ENCODE results near the gene SLAIN1.
"Not testable (repeated sequence)": the region's sequence is repeated elsewhere in the genome, so short reads cannot be mapped to it uniquely, and the experiment has no call there.

Gene SLAIN1

GRCh38 chr13:77697217-77698103, at the start of gene SLAIN1:
Gene SLAIN1 (plus strand): TSS chr13:77697687. CDS start chr13:77697914, 227 bp downstream.
- no peaks in the 10 kb centered on the region for H3K36me3 ChIP-seq (ENCODE audit: control insufficient read depth in 2 of 2, insufficient read depth in 2 of 2, low read length in 2 of 2)
- peaks cover 7 to 35% of the 10 kb centered on the region in 2 donors for H3K27me3 ChIP-seq (ENCODE audit: control insufficient read depth in 2 of 2, insufficient read depth in 2 of 2, low read length in 2 of 2)
- H3K4me3 ChIP-seq (ENCODE audit: low read length in 2 of 2) = peak within 1 kb of the TSS; percentile 77 to 89
- H3K27ac ChIP-seq (ENCODE audit: low read depth in 2 of 2, low read length in 2 of 2) = no peak within 1 kb of the TSS
- no peaks in the 10 kb centered on the region for H3K9me3 ChIP-seq (ENCODE audit: control insufficient read depth in 2 of 2, low read length in 2 of 2)
- H3K9ac ChIP-seq (ENCODE audit: low read depth in 1 of 2, low read length in 2 of 2) = peak within 1 kb of the TSS in 1 of 2 donors; percentile 51
- peaks cover 4 to 10% of the 10 kb centered on the region in 2 donors for H3K4me1 ChIP-seq (ENCODE audit: control insufficient read depth in 2 of 2, insufficient read depth in 2 of 2, low read length in 2 of 2)

- no peaks in the 10 kb centered on the region for H3K27me3 ChIP-seq (ENCODE audit: control insufficient read depth in 2 of 2, insufficient read depth in 2 of 2, low read length in 2 of 2)
- H3K9ac ChIP-seq (ENCODE audit: low read depth in 1 of 2, low read length in 2 of 2) = no peak overlapping the region
- no peak overlapping the region for H3K27ac ChIP-seq (ENCODE audit: low read depth in 2 of 2, low read length in 2 of 2)
- no peaks in the 10 kb centered on the region for H3K4me1 ChIP-seq (ENCODE audit: control insufficient read depth in 2 of 2, insufficient read depth in 2 of 2, low read length in 2 of 2)
- no peak overlapping the region for H3K4me3 ChIP-seq (ENCODE audit: low read length in 2 of 2)
- no peaks in the 10 kb centered on the region for H3K36me3 ChIP-seq (ENCODE audit: control insufficient read depth in 2 of 2, insufficient read depth in 2 of 2, low read length in 2 of 2)
- H3K9me3 ChIP-seq (ENCODE audit: control insufficient read depth in 2 of 2, low read length in 2 of 2) = no peaks in the 10 kb centered on the region
Measured at GRCh38 chr13:77650409-77650808, 47.1 kb upstream of the SLAIN1 start.

GRCh38 chr13:77653301-77653700, 44.2 kb upstream of the SLAIN1 start:
- H3K4me3 ChIP-seq (ENCODE audit: low read length in 2 of 2) = no peak overlapping the region
- no peak overlapping the region for H3K27ac ChIP-seq (ENCODE audit: low read depth in 2 of 2, low read length in 2 of 2)
- no peaks in the 10 kb centered on the region for H3K36me3 ChIP-seq (ENCODE audit: control insufficient read depth in 2 of 2, insufficient read depth in 2 of 2, low read length in 2 of 2)
- no peaks in the 10 kb centered on the region for H3K4me1 ChIP-seq (ENCODE audit: control insufficient read depth in 2 of 2, insufficient read depth in 2 of 2, low read length in 2 of 2)
- no peak overlapping the region for H3K9ac ChIP-seq (ENCODE audit: low read depth in 1 of 2, low read length in 2 of 2)
- no peaks in the 10 kb centered on the region for H3K27me3 ChIP-seq (ENCODE audit: control insufficient read depth in 2 of 2, insufficient read depth in 2 of 2, low read length in 2 of 2)
- H3K9me3 ChIP-seq (ENCODE audit: control insufficient read depth in 2 of 2, low read length in 2 of 2) = no peaks in the 10 kb centered on the region

GRCh38 chr13:77660016-77660415, 37.5 kb upstream of the SLAIN1 start:
- H3K4me3 ChIP-seq (ENCODE audit: low read length in 2 of 2); H3K36me3 ChIP-seq (ENCODE audit: control insufficient read depth in 2 of 2, insufficient read depth in 2 of 2, low read length in 2 of 2); H3K4me1 ChIP-seq (ENCODE audit: control insufficient read depth in 2 of 2, insufficient read depth in 2 of 2, low read length in 2 of 2); H3K9me3 ChIP-seq (ENCODE audit: control insufficient read depth in 2 of 2, low read length in 2 of 2); H3K27ac ChIP-seq (ENCODE audit: low read depth in 2 of 2, low read length in 2 of 2); H3K27me3 ChIP-seq (ENCODE audit: control insufficient read depth in 2 of 2, insufficient read depth in 2 of 2, low read length in 2 of 2); H3K9ac ChIP-seq (ENCODE audit: low read depth in 1 of 2, low read length in 2 of 2): not testable (repeated sequence)

GRCh38 chr13:77660841-77661250, 36.6 kb upstream of the SLAIN1 start:
- no peaks in the 10 kb centered on the region for H3K4me1 ChIP-seq (ENCODE audit: control insufficient read depth in 2 of 2, insufficient read depth in 2 of 2, low read length in 2 of 2)
- H3K27me3 ChIP-seq (ENCODE audit: control insufficient read depth in 2 of 2, insufficient read depth in 2 of 2, low read length in 2 of 2) = no peaks in the 10 kb centered on the region
- H3K4me3 ChIP-seq (ENCODE audit: low read length in 2 of 2) = no peak overlapping the region
- H3K9ac ChIP-seq (ENCODE audit: low read depth in 1 of 2, low read length in 2 of 2) = no peak overlapping the region
- no peaks in the 10 kb centered on the region for H3K36me3 ChIP-seq (ENCODE audit: control insufficient read depth in 2 of 2, insufficient read depth in 2 of 2, low read length in 2 of 2)
- H3K27ac ChIP-seq (ENCODE audit: low read depth in 2 of 2, low read length in 2 of 2) = no peak overlapping the region
- H3K9me3 ChIP-seq (ENCODE audit: control insufficient read depth in 2 of 2, low read length in 2 of 2) = no peaks in the 10 kb centered on the region

GRCh38 chr13:77662301-77662700, 35.2 kb upstream of the SLAIN1 start:
- not testable (repeated sequence) for H3K4me3 ChIP-seq (ENCODE audit: low read length in 2 of 2); H3K9ac ChIP-seq (ENCODE audit: low read depth in 1 of 2, low read length in 2 of 2); H3K27me3 ChIP-seq (ENCODE audit: control insufficient read depth in 2 of 2, insufficient read depth in 2 of 2, low read length in 2 of 2); H3K4me1 ChIP-seq (ENCODE audit: control insufficient read depth in 2 of 2, insufficient read depth in 2 of 2, low read length in 2 of 2); H3K36me3 ChIP-seq (ENCODE audit: control insufficient read depth in 2 of 2, insufficient read depth in 2 of 2, low read length in 2 of 2); H3K9me3 ChIP-seq (ENCODE audit: control insufficient read depth in 2 of 2, low read length in 2 of 2); H3K27ac ChIP-seq (ENCODE audit: low read depth in 2 of 2, low read length in 2 of 2)

GRCh38 chr13:77662831-77663230, 34.7 kb upstream of the SLAIN1 start:
- H3K27ac ChIP-seq (ENCODE audit: low read depth in 2 of 2, low read length in 2 of 2); H3K27me3 ChIP-seq (ENCODE audit: control insufficient read depth in 2 of 2, insufficient read depth in 2 of 2, low read length in 2 of 2); H3K9ac ChIP-seq (ENCODE audit: low read depth in 1 of 2, low read length in 2 of 2); H3K4me1 ChIP-seq (ENCODE audit: control insufficient read depth in 2 of 2, insufficient read depth in 2 of 2, low read length in 2 of 2); H3K4me3 ChIP-seq (ENCODE audit: low read length in 2 of 2); H3K36me3 ChIP-seq (ENCODE audit: control insufficient read depth in 2 of 2, insufficient read depth in 2 of 2, low read length in 2 of 2); H3K9me3 ChIP-seq (ENCODE audit: control insufficient read depth in 2 of 2, low read length in 2 of 2): not testable (repeated sequence)

GRCh38 chr13:77674852-77675251, 22.6 kb upstream of the SLAIN1 start:
- Histone ChIP-seq H3K36me3 (ENCODE audit: control insufficient read depth in 2 of 2, insufficient read depth in 2 of 2, low read length in 2 of 2) (no peaks in the 10 kb centered on the region), H3K27ac (ENCODE audit: low read depth in 2 of 2, low read length in 2 of 2) (no peak overlapping the region), H3K9me3 (ENCODE audit: control insufficient read depth in 2 of 2, low read length in 2 of 2) (no peaks in the 10 kb centered on the region), H3K27me3 (ENCODE audit: control insufficient read depth in 2 of 2, insufficient read depth in 2 of 2, low read length in 2 of 2) (no peaks in the 10 kb centered on the region), H3K4me3 (ENCODE audit: low read length in 2 of 2) (no peak overlapping the region), H3K9ac (ENCODE audit: low read depth in 1 of 2, low read length in 2 of 2) (no peak overlapping the region), H3K4me1 (ENCODE audit: control insufficient read depth in 2 of 2, insufficient read depth in 2 of 2, low read length in 2 of 2) (no peaks in the 10 kb centered on the region)

- Histone ChIP-seq H3K9ac (ENCODE audit: low read depth in 1 of 2, low read length in 2 of 2) (no peak overlapping the region), H3K27me3 (ENCODE audit: control insufficient read depth in 2 of 2, insufficient read depth in 2 of 2, low read length in 2 of 2) (no peaks in the 10 kb centered on the region), H3K4me1 (ENCODE audit: control insufficient read depth in 2 of 2, insufficient read depth in 2 of 2, low read length in 2 of 2) (no peaks in the 10 kb centered on the region), H3K4me3 (ENCODE audit: low read length in 2 of 2) (no peak overlapping the region), H3K36me3 (ENCODE audit: control insufficient read depth in 2 of 2, insufficient read depth in 2 of 2, low read length in 2 of 2) (no peaks in the 10 kb centered on the region), H3K27ac (ENCODE audit: low read depth in 2 of 2, low read length in 2 of 2) (no peak overlapping the region), H3K9me3 (ENCODE audit: control insufficient read depth in 2 of 2, low read length in 2 of 2) (no peaks in the 10 kb centered on the region)
Measured at GRCh38 chr13:77678691-77679235, 18.7 kb upstream of the SLAIN1 start.

- H3K9ac ChIP-seq (ENCODE audit: low read depth in 1 of 2, low read length in 2 of 2) = no peak overlapping the region
- H3K27me3 ChIP-seq (ENCODE audit: control insufficient read depth in 2 of 2, insufficient read depth in 2 of 2, low read length in 2 of 2) = no peaks in the 10 kb centered on the region
- no peak overlapping the region for H3K4me3 ChIP-seq (ENCODE audit: low read length in 2 of 2)
- no peak overlapping the region for H3K27ac ChIP-seq (ENCODE audit: low read depth in 2 of 2, low read length in 2 of 2)
- H3K9me3 ChIP-seq (ENCODE audit: control insufficient read depth in 2 of 2, low read length in 2 of 2) = no peaks in the 10 kb centered on the region
- H3K36me3 ChIP-seq (ENCODE audit: control insufficient read depth in 2 of 2, insufficient read depth in 2 of 2, low read length in 2 of 2) = no peaks in the 10 kb centered on the region
- no peaks in the 10 kb centered on the region for H3K4me1 ChIP-seq (ENCODE audit: control insufficient read depth in 2 of 2, insufficient read depth in 2 of 2, low read length in 2 of 2)
Measured at GRCh38 chr13:77687799-77688198, 9.7 kb upstream of the SLAIN1 start.
